Endothelial cell (in vitro differentiated cells): ENCODE data around the gene DNER. TPM values are rescaled to one million over a fixed set of nuclear protein-coding genes. Genes with fewer than 3 reads are reported as not detected.

Source experiments
- DNase-seq: peaks from one replicate; pipeline ENCODE4 v3.0.0; 2021; ENCODE audit warnings: low spot score
- H3K27ac Mint-ChIP-seq: one replicate; pipeline ENCODE4 v1.8.0; 2021; ENCODE audit warnings: mixed read lengths, inconsistent platforms; ENCODE audit not compliant: unreplicated experiment
- H3K27me3 Mint-ChIP-seq: one replicate; pipeline ENCODE4 v1.8.0; 2021; ENCODE audit warnings: mild to moderate bottlenecking, moderate library complexity, mixed read lengths, inconsistent platforms; ENCODE audit not compliant: unreplicated experiment
- H3K36me3 Mint-ChIP-seq: one replicate; pipeline ENCODE4 v1.8.0; 2021; ENCODE audit warnings: mild to moderate bottlenecking, low read depth, mixed read lengths, inconsistent platforms; ENCODE audit not compliant: unreplicated experiment
- H3K4me1 Mint-ChIP-seq: one replicate; pipeline ENCODE4 v1.8.0; 2021; ENCODE audit warnings: mild to moderate bottlenecking, mixed read lengths, inconsistent platforms; ENCODE audit not compliant: unreplicated experiment
- H3K4me3 Mint-ChIP-seq: one replicate; pipeline ENCODE4 v1.8.0; 2021; ENCODE audit warnings: mild to moderate bottlenecking, mixed read lengths, inconsistent platforms; ENCODE audit not compliant: unreplicated experiment
- H3K9me3 Mint-ChIP-seq: one replicate; pipeline ENCODE4 v1.8.0; 2021; ENCODE audit warnings: mixed read lengths, inconsistent platforms; ENCODE audit not compliant: unreplicated experiment
- total RNA-seq: library from RNA; stranded (reverse); fragmentation: NEBNext Ultra II Directional; extraction: Animal tissue kit (Norgen Biotek cat#: 25700); gene quantifications from one replicate; pipeline ENCODE4 v1.2.1, GENCODE V29; 2021; ENCODE audit not compliant: unreplicated experiment
- TF ChIP-seq, protein P1 (sequence below): fragments of 200-600 bp; sonication (generic); IDR thresholded peaks from one replicate; pipeline ENCODE4 v1.5.0; 2021; ENCODE audit warnings: antibody characterized with exemption; ENCODE audit not compliant: unreplicated experiment

The DNER gene
- total RNA-seq, 1 donor from 2014 or later = 0.15 TPM

- Mint-ChIP-seq H3K27ac (no peak overlapping the region), H3K4me3 (no peak overlapping the region), H3K4me1 (no peaks in the 10 kb centered on the region), H3K27me3 (no peaks in the 10 kb centered on the region), H3K9me3 (no peaks in the 10 kb centered on the region), H3K36me3 (no peaks in the 10 kb centered on the region)
- no peak for DNase-seq
- TF ChIP-seq, protein P1, sequence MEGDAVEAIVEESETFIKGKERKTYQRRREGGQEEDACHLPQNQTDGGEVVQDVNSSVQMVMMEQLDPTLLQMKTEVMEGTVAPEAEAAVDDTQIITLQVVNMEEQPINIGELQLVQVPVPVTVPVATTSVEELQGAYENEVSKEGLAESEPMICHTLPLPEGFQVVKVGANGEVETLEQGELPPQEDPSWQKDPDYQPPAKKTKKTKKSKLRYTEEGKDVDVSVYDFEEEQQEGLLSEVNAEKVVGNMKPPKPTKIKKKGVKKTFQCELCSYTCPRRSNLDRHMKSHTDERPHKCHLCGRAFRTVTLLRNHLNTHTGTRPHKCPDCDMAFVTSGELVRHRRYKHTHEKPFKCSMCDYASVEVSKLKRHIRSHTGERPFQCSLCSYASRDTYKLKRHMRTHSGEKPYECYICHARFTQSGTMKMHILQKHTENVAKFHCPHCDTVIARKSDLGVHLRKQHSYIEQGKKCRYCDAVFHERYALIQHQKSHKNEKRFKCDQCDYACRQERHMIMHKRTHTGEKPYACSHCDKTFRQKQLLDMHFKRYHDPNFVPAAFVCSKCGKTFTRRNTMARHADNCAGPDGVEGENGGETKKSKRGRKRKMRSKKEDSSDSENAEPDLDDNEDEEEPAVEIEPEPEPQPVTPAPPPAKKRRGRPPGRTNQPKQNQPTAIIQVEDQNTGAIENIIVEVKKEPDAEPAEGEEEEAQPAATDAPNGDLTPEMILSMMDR = no peak
These were observed 351.1 kb downstream of the DNER start for GRCh38 chr2:229363185-229363814.

DNA sequence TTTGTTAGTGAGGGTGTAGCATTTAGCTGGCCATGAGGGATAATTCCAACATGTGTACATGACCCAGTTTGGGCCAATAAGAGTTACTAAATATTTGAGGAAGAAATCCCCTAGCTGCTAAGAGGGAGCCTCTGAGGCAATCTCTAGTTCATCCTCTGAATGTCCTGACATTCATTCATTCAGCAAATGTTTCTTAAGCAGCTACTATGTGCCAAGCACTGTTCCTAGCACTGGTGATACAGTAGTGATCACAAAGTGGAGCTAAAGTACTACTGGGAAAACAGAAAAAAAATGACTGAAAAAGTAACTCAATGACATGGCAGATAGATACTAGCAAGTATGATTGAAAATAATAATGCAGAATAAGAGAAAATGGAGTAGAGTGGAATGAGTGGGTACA lies 363.5 kb downstream of the DNER start:
- TF ChIP-seq, protein P1 = no peak
- DNase-seq = no peak
- Mint-ChIP-seq H3K9me3 (no peaks in the 10 kb centered on the region), H3K36me3 (no peaks in the 10 kb centered on the region), H3K4me3 (no peak overlapping the region), H3K27ac (no peak overlapping the region), H3K4me1 (no peaks in the 10 kb centered on the region), H3K27me3 (no peaks in the 10 kb centered on the region)

GRCh38 chr2:229350117-229350805 lies 364.1 kb downstream of the DNER start:
- H3K4me3 Mint-ChIP-seq = no peak overlapping the region
- DNase-seq = no peak
- no peaks in the 10 kb centered on the region for H3K9me3 Mint-ChIP-seq
- H3K36me3 Mint-ChIP-seq = no peaks in the 10 kb centered on the region
- H3K27me3 Mint-ChIP-seq = no peaks in the 10 kb centered on the region
- no peaks in the 10 kb centered on the region for H3K4me1 Mint-ChIP-seq
- no peak overlapping the region for H3K27ac Mint-ChIP-seq
- TF ChIP-seq, protein P1 = no peak

DNA sequence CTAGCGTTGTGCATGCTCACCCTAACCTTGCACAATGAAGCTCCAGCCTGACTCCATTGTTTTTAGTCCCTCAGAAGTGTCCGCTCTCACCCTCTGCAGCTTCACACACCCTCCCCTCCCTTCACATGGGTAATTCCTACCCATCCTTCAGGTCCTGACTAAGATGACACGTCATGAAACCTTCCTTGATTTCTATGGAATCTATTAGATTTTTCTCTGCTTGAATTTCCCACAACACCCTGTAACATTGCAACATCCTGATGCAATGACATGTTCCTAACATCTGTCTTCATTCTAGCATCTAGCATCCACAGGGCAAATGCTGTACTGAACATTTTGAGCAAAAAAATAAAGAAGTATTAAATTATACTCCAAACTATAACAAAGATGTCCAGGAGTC lies 366.2 kb downstream of the DNER start:
- no peak overlapping the region for H3K27ac Mint-ChIP-seq
- no peaks in the 10 kb centered on the region for H3K27me3 Mint-ChIP-seq
- DNase-seq = no peak
- no peak overlapping the region for H3K4me3 Mint-ChIP-seq
- TF ChIP-seq, protein P1 = no peak
- H3K9me3 Mint-ChIP-seq = no peaks in the 10 kb centered on the region
- H3K36me3 Mint-ChIP-seq = no peaks in the 10 kb centered on the region
- no peaks in the 10 kb centered on the region for H3K4me1 Mint-ChIP-seq

DNA sequence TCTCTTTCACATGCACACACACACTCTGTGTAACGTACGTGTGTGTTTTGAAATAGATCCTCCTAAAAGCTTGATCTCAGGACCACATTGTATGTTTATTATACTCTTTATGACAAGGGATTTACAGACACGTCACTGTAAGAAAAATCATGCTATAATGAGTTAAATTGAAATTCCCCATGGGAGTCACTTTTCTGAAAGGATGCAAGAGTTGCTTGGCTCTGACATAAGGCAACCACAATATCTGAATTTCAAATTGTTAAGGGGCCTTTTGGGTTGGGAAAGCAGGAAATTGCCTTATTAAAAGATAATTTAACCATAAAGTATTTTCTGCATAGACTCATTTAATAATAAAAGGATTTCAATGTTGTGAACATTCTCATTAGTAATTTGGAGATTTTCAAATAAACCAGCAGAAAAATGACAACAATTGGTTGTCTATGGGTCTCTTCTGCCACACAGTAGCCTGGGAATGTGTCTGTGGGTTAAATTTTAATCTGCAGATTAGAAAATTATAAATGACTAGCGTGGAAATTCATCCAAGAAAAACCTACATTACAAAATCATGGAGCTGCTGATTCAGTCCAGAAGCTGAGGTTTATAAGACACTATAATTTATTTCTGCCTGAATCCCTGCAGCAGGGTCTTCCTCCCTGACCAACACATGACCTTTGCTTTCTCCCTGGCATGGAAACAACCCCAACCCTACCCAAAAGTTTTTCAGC lies 367.4 kb downstream of the DNER start:
- no peak for DNase-seq
- H3K4me3 Mint-ChIP-seq = no peak overlapping the region
- TF ChIP-seq, protein P1 = no peak
- no peaks in the 10 kb centered on the region for H3K36me3 Mint-ChIP-seq
- H3K4me1 Mint-ChIP-seq = no peaks in the 10 kb centered on the region
- no peaks in the 10 kb centered on the region for H3K9me3 Mint-ChIP-seq
- no peak overlapping the region for H3K27ac Mint-ChIP-seq
- no peaks in the 10 kb centered on the region for H3K27me3 Mint-ChIP-seq
